22Rv1 (cell line): ENCODE data around the gene ABHD18.

ENCODE experiments used
- CTCF ChIP-seq: fragments of 450-650 bp; IDR thresholded peaks from 2 replicates; pipeline ENCODE4 v1.5.1; 2017; ENCODE audit warnings: mild to moderate bottlenecking
- ZFX ChIP-seq: fragments of 450-650 bp; IDR thresholded peaks from 2 replicates; pipeline ENCODE4 v1.6.1; 2017; ENCODE audit warnings: antibody characterized with exemption, borderline replicate concordance

DNA sequence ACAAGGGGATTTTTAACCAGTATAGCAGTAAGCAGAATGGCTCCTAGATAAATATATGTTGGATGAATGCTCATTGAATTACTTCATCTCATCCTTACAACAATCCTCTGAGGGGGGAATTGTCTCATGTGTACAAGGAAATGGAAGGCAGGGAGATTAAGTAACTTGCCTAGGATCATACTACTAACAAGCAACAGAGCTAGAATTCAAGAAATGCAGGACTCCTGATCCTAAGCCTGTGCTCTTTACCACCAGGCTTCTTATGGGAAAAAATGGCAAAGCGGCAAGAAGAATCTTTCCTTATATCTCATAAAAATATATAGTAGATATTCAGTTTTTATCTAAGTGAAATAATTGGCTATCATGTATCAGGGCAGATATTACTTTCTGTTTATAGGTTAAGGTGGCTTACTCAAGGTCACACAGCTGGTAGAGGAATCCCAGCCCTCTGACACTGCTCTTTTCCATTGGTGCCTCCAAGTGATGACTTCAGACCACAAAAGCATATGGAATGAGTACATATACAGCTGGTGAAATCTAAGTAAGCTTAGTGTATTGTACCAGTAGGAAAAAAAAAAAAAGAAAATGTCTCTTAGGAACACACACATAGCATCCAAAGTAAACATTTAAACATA is 2.1 kb downstream of the ABHD18 start:
- TF ChIP-seq CTCF (no peak), ZFX (no peak)
